Stimulated activated naive CD4-positive, alpha-beta T cell (primary cell): ENCODE measurements around the gene MAPK8.

Experiments used
- DNase-seq, 6 experiments: peaks; one replicate each; lab custom pipeline; 2025; lab: John Stamatoyannopoulos, UW

Gene MAPK8

GRCh38 chr10:48384699-48384982 lies 78.2 kb downstream of the MAPK8 start:
- no peak for DNase-seq

- no peak for DNase-seq
These were observed 82.8 kb downstream of the MAPK8 start for GRCh38 chr10:48389272-48389671.

GRCh38 chr10:48389846-48390557 lies 83.5 kb downstream of the MAPK8 start:
- DNase-seq: no peak

GRCh38 chr10:48390558-48390871 lies 84.0 kb downstream of the MAPK8 start:
- DNase-seq: no peak

GRCh38 chr10:48390933-48391845 lies 84.7 kb downstream of the MAPK8 start:
- DNase-seq: no peak

- no peak for DNase-seq
These were observed 85.5 kb downstream of the MAPK8 start for GRCh38 chr10:48391994-48392393.

GRCh38 chr10:48398261-48398660 lies 91.8 kb downstream of the MAPK8 start:
- no peak for DNase-seq

- DNase-seq: no peak
These were observed 92.6 kb downstream of the MAPK8 start for GRCh38 chr10:48399056-48399541.

- no peak for DNase-seq
These were observed 93.1 kb downstream of the MAPK8 start for GRCh38 chr10:48399551-48399950.

- DNase-seq: no peak
These were observed 93.8 kb downstream of the MAPK8 start for GRCh38 chr10:48400129-48400849.

GRCh38 chr10:48400850-48401220 lies 94.4 kb downstream of the MAPK8 start:
- no peak for DNase-seq

GRCh38 chr10:48404646-48405045 lies 98.2 kb downstream of the MAPK8 start:
- DNase-seq: no peak

- no peak for DNase-seq
These were observed 99.7 kb downstream of the MAPK8 start for GRCh38 chr10:48406204-48406603.

GRCh38 chr10:48406658-48407057 lies 100.2 kb downstream of the MAPK8 start:
- no peak for DNase-seq

- DNase-seq: no peak
These were observed 104.0 kb downstream of the MAPK8 start for GRCh38 chr10:48410503-48410902.

GRCh38 chr10:48411510-48411909 lies 105.0 kb downstream of the MAPK8 start:
- no peak for DNase-seq

- no peak for DNase-seq
These were observed 105.6 kb downstream of the MAPK8 start for GRCh38 chr10:48412081-48412480.

- no peak for DNase-seq
These were observed 106.5 kb downstream of the MAPK8 start for GRCh38 chr10:48412933-48413332.

GRCh38 chr10:48414160-48414559 lies 107.7 kb downstream of the MAPK8 start:
- DNase-seq: no peak

- no peak for DNase-seq
These were observed 108.3 kb downstream of the MAPK8 start for GRCh38 chr10:48414778-48415177.

- DNase-seq: no peak
These were observed 110.2 kb downstream of the MAPK8 start for GRCh38 chr10:48416584-48417232.

- DNase-seq: no peak
These were observed 110.9 kb downstream of the MAPK8 start for GRCh38 chr10:48417374-48417773.
